Thyroid gland (tissue), 4 donors: Measurements from ENCODE around the gene SART3. TPM values are rescaled to one million over a fixed set of nuclear protein-coding genes. Genes with fewer than 3 reads are reported as not detected.

Experiments
- DNase-seq, 2 donors: peaks; one replicate each; pipeline ENCODE4 v3.0.0-alpha.2; 2019
- H3K27ac ChIP-seq, 3 donors: fragments of 200-600 bp; sonication (generic); 1 replicate in 2 of 3; 2 replicates in 1 of 3; pipeline ENCODE4 v1.5.1; 2016 to 2019; ENCODE audit warnings: mild to moderate bottlenecking in 1 of 3, moderate library complexity in 1 of 3
- H3K27me3 ChIP-seq: fragments of 200-600 bp; sonication (generic); one replicate; pipeline ENCODE4 v1.5.1; 2019
- H3K36me3 ChIP-seq, 2 donors: fragments of 200-600 bp; sonication (generic); one replicate each; pipeline ENCODE4 v1.5.1; 2016 to 2019
- H3K4me1 ChIP-seq, 2 donors: fragments of 200-600 bp; sonication (generic); one replicate each; pipeline ENCODE4 v1.5.1; 2017 to 2019
- H3K4me3 ChIP-seq, 3 donors: fragments of 200-600 bp; sonication (generic); replicated peaks in 1 of 3; 1 replicate in 2 of 3; 2 replicates in 1 of 3; pipeline ENCODE4 v1.5.1; 2016; ENCODE audit warnings: mild to moderate bottlenecking in 1 of 3
- H3K9me3 ChIP-seq: fragments of 200-600 bp; sonication (generic); one replicate; pipeline ENCODE4 v1.5.1; 2017
- POLR2A ChIP-seq, 2 donors: fragments of 450-650 bp; IDR thresholded peaks; one replicate each; pipeline ENCODE4 v1.6.1; 2017; ENCODE audit warnings: antibody characterized with exemption in 2 of 2, mild to moderate bottlenecking in 2 of 2, moderate library complexity in 1 of 2
- WGBS, 2 donors: methylation state at CpG; one replicate each; pipeline ENCODE4 v1.1.5; 2017; 5-methylcytosine and 5-hydroxymethylcytosine counted together
- intact Hi-C: fragments of 100-400 bp; cut with DNase I; formaldehyde crosslinking; loops from one replicate; pipeline ENCODE4 v1.15.1; 2023
- total RNA-seq, 4 donors: library from RNA; depleted of rRNA; stranded (reverse); fragments of >200 nt; gene quantifications; one replicate each; pipeline ENCODE4 v1.2.3, GENCODE V29; 2016
- TF ChIP-seq, protein P1 (sequence below), 6 experiments: fragments of 200-600 bp in 3 of 6; fragments of 450-650 bp in 3 of 6; sonication (generic) in 3 of 6; IDR thresholded peaks; one replicate each; pipeline ENCODE4 v1.5.1; 2016 to 2019; ENCODE audit warnings: antibody characterized with exemption in 6 of 6, mild to moderate bottlenecking in 2 of 6, inconsistent platforms in 1 of 6, moderate library complexity in 1 of 6

Gene SART3
- total RNA-seq, 4 donors from 2014 or later, result 64.2 to 117 (median 80.0) TPM

DNA sequence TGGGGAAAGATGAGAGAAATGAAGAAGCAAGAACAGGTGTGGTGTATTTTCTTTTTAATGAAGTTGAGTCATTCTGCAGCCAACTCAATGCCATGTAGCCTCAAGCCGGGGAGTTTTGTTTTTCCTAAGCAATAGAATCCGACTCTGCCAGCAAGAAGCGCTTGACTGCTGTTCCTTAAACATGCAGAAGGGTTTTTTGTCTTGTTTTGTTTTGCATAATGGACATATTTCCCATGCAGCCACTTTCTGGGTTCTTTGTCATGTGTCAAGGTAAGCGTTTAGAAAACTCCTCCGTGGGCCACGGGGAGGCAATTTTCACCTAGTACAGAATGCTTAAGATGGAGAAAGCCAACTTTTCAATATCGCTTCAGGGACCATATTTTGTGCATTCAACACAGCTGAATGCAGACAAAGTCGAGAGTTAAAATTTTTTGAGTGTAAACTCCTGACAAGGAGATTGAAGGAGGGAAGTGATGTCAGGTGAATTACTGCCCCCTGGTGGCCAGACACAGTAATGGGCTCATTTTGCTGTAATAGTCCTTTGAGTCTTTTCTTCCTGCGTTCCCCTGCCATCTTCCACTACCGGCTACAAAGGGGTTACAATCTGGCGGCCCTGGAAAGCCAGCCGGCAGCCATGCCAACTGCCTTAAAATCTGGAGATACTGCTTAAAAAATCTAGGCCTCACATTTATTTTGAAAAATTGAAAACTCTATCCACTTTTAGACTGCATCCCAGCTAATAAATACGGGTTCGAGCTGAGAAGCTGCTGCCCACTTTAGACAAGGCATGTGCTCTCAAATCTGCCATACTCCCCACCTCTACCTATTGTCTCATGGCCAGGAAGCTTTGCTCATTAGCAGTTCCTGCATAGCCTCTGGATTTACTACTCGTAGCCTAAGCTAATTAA lies 49.1 kb downstream of the SART3 start:
- DNase-seq, result peak; percentile 76 to 77
- Histone ChIP-seq H3K9me3 (no peaks in the 10 kb centered on the region), H3K4me3 (no peak overlapping the region), H3K4me1 (peaks cover 11 to 13% of the 10 kb centered on the region in 2 donors), H3K27ac (peak overlapping the region in 1 of 3 donors; percentile 12), H3K27me3 (no peaks in the 10 kb centered on the region), H3K36me3 (no peaks in the 10 kb centered on the region)
- WGBS, 2 donors, result 26% methylated on average over 15 of the region's 15 CpGs
- intact Hi-C loops, result loop anchor here (5.0 to 10.0 kb wide), 2 partner anchors 105 to 827 kb away; partner anchors contain the start of gene PWP1
- TF ChIP-seq POLR2A (IDR thresholded peaks at IDR 0.05), result no peak
- TF ChIP-seq, protein P1, sequence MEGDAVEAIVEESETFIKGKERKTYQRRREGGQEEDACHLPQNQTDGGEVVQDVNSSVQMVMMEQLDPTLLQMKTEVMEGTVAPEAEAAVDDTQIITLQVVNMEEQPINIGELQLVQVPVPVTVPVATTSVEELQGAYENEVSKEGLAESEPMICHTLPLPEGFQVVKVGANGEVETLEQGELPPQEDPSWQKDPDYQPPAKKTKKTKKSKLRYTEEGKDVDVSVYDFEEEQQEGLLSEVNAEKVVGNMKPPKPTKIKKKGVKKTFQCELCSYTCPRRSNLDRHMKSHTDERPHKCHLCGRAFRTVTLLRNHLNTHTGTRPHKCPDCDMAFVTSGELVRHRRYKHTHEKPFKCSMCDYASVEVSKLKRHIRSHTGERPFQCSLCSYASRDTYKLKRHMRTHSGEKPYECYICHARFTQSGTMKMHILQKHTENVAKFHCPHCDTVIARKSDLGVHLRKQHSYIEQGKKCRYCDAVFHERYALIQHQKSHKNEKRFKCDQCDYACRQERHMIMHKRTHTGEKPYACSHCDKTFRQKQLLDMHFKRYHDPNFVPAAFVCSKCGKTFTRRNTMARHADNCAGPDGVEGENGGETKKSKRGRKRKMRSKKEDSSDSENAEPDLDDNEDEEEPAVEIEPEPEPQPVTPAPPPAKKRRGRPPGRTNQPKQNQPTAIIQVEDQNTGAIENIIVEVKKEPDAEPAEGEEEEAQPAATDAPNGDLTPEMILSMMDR (IDR thresholded peaks at IDR 0.05), result peak; percentile 75 to 97 (median 84)

DNA sequence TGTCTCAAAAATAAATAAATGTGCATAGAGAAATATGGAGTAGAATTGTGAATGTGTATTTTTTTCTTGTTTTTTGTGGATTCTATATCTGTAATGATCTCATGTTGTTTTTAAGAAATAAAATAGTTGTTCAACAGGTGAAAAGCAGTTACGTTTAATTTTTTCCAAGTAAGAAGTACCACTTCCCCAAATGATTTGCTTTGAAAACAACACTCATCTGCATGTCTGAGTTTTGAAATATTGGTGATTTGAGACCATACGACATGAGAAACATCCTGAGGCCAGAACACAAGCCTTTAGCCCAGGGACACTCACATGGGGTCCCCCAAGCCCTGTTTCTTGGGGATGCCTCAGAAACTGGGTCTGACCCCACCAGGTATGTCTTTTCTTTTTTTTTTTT lies 50.1 kb downstream of the SART3 start:
- no peaks in the 10 kb centered on the region for H3K9me3 ChIP-seq
- DNase-seq, result no peak
- no peak overlapping the region for H3K4me3 ChIP-seq
- no peaks in the 10 kb centered on the region for H3K27me3 ChIP-seq
- TF ChIP-seq, protein P1 (IDR thresholded peaks at IDR 0.05), result no peak
- TF ChIP-seq POLR2A (IDR thresholded peaks at IDR 0.05), result no peak
- H3K27ac ChIP-seq, result peak overlapping the region in 1 of 3 donors; percentile 12
- H3K4me1 ChIP-seq, result peaks cover 6 to 9% of the 10 kb centered on the region in 2 donors
- intact Hi-C loops, result loop anchor here (5.0 to 10.0 kb wide), 2 partner anchors 106 to 826 kb away; partner anchors contain the start of gene PWP1
- 72 to 82% methylated on average over 2 of the region's 2 CpGs for WGBS, 2 donors
- no peaks in the 10 kb centered on the region for H3K36me3 ChIP-seq

DNA sequence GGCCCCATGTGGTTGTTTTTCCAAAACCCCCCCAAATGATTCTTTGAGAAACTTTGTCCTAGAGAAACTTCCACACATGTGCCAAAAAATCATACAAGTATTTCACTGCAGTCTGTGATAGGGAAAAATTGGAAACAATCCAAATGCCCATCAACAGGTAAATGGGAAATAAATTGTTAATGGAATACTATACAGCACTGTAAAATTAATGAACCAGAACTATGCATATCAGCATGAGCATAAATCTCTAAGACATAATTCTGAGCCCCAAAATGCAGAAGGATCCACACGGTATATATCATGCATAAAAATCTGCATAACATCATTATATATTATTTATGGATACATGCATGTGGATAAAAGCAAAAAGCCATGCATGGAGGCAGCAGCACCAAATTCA lies 51.2 kb downstream of the SART3 start:
- no peak overlapping the region for H3K4me3 ChIP-seq
- no peak for DNase-seq
- H3K27ac ChIP-seq, result no peak overlapping the region
- no peaks in the 10 kb centered on the region for H3K27me3 ChIP-seq
- H3K4me1 ChIP-seq, result peaks cover 4 to 6% of the 10 kb centered on the region in 2 donors
- 93 to 98% methylated on average over 1 of the region's 1 CpG for WGBS, 2 donors
- intact Hi-C loops, result loop anchor here (5.0 to 10.0 kb wide), 2 partner anchors 107 to 825 kb away; partner anchors contain the start of gene PWP1
- no peaks in the 10 kb centered on the region for H3K9me3 ChIP-seq
- TF ChIP-seq POLR2A (IDR thresholded peaks at IDR 0.05), result no peak
- TF ChIP-seq, protein P1 (IDR thresholded peaks at IDR 0.05), result no peak
- no peaks in the 10 kb centered on the region for H3K36me3 ChIP-seq

DNA sequence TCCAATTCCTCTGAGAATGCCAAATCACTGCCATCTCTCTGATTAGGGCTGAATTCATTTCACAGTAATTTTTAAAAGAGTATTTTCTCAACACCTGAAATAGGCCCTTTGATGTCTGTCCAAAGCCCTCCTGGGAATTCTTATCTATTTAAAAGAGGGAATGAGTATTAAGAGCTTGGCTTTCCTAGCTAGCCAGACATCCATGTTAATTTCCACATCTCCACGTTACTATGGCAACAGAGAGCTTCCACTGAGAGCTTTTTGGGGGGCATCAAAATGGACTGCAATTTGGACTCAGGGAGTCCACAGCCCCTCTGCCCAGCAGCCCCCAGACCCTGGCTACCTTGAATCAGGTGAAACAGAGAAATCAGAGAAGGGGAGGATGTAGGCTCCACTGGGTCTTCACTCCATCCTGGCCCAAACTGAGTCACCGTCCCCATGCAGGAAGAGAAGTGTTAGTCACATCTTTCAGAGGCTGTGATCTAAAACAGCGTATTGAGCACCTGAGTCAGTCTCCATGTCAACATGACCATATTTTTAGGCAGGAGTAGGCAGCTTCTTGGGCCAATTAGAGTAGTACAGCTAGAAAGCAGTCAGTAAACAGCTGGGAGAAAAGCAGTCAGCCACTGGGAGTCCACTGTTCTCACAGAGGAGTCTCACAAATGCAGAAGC lies 52.9 kb downstream of the SART3 start:
- intact Hi-C loops, result no loop called here
- 66 to 67% methylated on average over 3 of the region's 3 CpGs for WGBS, 2 donors

More for the DNA sequence above, 52.9 kb downstream of the SART3 start:
- no peaks in the 10 kb centered on the region for H3K9me3 ChIP-seq
- no peak overlapping the region for H3K27ac ChIP-seq
- no peaks in the 10 kb centered on the region for H3K27me3 ChIP-seq
- DNase-seq, result no peak
- no peaks in the 10 kb centered on the region for H3K36me3 ChIP-seq
- TF ChIP-seq, protein P1 (IDR thresholded peaks at IDR 0.05), result no peak
- TF ChIP-seq POLR2A (IDR thresholded peaks at IDR 0.05), result no peak
- peaks cover 0 to 6% of the 10 kb centered on the region in 2 donors for H3K4me1 ChIP-seq
- H3K4me3 ChIP-seq, result no peak overlapping the region
